Stomach (tissue), 9 donors: ENCODE data around the gene PRR5. TPM values are rescaled to one million over a fixed set of nuclear protein-coding genes. Genes with fewer than 3 reads are reported as not detected.

Source experiments
- DNase-seq, 2 donors: peaks; one replicate each; pipeline versions ENCODE4 v3.0.0 to v3.0.0-alpha.2; 2013 to 2019
- H3K27ac ChIP-seq, 5 donors: fragments of 200-600 bp in 4 of 5; sonication (generic) in 4 of 5; one replicate each; pipeline ENCODE4 v1.5.1; 2013 to 2019; ENCODE audit warnings: mild to moderate bottlenecking in 1 of 5, moderate library complexity in 1 of 5
- H3K27me3 ChIP-seq, 3 donors: fragments of 200-600 bp; sonication (generic); one replicate each; pipeline ENCODE4 v1.5.1; 2017 to 2019; ENCODE audit warnings: mixed run types in 1 of 3
- H3K36me3 ChIP-seq, 4 donors: fragments of 200-600 bp; sonication (generic); 1 replicate in 3 of 4; 2 replicates in 1 of 4; pipeline ENCODE4 v1.5.1; 2016 to 2019
- H3K4me1 ChIP-seq, 4 donors: fragments of 200-600 bp; sonication (generic); one replicate each; pipeline ENCODE4 v1.5.1; 2016 to 2019
- H3K4me3 ChIP-seq, 4 donors: fragments of 200-600 bp; sonication (generic) in 3 of 4; one replicate each; pipeline ENCODE4 v1.5.1; 2016 to 2019; ENCODE audit warnings: mild to moderate bottlenecking in 1 of 4
- H3K9me3 ChIP-seq, 4 donors: fragments of 200-600 bp; sonication (generic); one replicate each; pipeline ENCODE4 v1.5.1; 2016 to 2019
- EP300 ChIP-seq: sonication (generic); formaldehyde crosslinking; IDR thresholded peaks from one replicate; pipeline ENCODE4 v1.6.1; 2017; ENCODE audit warnings: antibody characterized with exemption
- POLR2A ChIP-seq, 4 donors: fragments of 450-650 bp; IDR thresholded peaks; one replicate each; pipeline ENCODE4 v1.6.1; 2016; ENCODE audit warnings: antibody characterized with exemption in 4 of 4, control low read depth in 2 of 4, mild to moderate bottlenecking in 1 of 4, moderate library complexity in 1 of 4
- POLR2AphosphoS5 ChIP-seq, 3 donors: sonication (generic); formaldehyde crosslinking; IDR thresholded peaks; one replicate each; pipeline ENCODE4 v1.6.1; 2016; ENCODE audit warnings: antibody characterized with exemption in 3 of 3
- WGBS, 5 donors: extraction: QIAGEN DNeasy Blood & Tissue Kit in 3 of 5; methylation state at CpG; one replicate each; pipeline versions ENCODE4 v1.1.5 to v1.1.7; 2013 to 2018; 5-methylcytosine and 5-hydroxymethylcytosine counted together
- intact Hi-C: fragments of 100-400 bp; cut with DNase I; formaldehyde crosslinking; loops from one replicate; pipeline ENCODE4 v1.15.1; 2023; ENCODE audit warnings: low total_unique reads
- polyA plus RNA-seq, 3 donors: library from polyadenylated mRNA; stranded (reverse); fragments of 200-250 nt; gene quantifications; one replicate each; pipeline ENCODE4 v1.2.3, GENCODE V29; 2013
- total RNA-seq, 5 donors: library from RNA; depleted of rRNA; stranded (reverse); fragments of >200 nt; gene quantifications; one replicate each; pipeline versions ENCODE4 v1.1.0 to v1.2.3, GENCODE V29; 2014 to 2016
- TF ChIP-seq, protein P1 (sequence below), 7 experiments: fragments of 450-650 bp in 4 of 7; fragments of 200-600 bp in 3 of 7; sonication (generic) in 3 of 7; IDR thresholded peaks; one replicate each; pipeline ENCODE4 v1.5.1; 2016 to 2019; ENCODE audit warnings: antibody characterized with exemption in 7 of 7, control low read depth in 2 of 7, mild to moderate bottlenecking in 1 of 7
- donor health status: healthy with polysubstance abuse.
- donor health status: Bipolar disorder and iron deficiency.
- donor health status: healthy.

Gene PRR5
- total and polyA plus RNA-seq, 8 donors: 8.3 to 36.5 (median 17.9) TPM; not detected in 1

DNA sequence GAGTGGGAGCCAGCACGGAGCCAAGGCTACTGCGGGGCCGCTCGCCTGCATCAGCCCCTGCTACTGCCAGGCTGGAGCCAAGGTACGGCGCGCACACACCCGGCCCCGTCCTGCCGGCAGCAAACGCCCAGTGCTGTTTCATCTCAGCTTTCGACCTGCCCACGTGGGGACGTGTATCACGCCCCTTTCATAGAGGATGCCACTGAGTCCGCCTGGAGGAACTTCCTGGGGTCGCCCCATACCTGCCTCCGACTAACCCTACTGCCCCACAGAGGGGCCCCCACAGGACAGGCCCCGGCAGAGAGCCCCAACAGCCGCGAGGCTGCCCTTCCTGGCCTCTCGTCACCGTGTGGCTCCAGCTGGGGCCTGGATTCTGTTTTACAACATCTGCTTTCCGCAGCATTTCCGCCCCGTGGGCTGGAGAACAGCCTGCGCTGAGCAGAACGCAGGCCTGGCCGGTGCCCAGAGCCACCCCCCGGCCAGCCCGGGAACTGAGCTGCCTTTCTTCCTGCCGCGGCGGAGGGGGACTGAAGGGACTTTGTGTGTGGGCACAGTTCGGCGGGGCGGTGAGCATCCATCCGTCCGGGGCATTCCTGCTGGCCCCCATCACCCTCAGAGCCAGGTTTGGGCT, 27.5 kb downstream of the PRR5 start:
- peak in 1 of 2 donors; percentile 92 for DNase-seq
- peaks cover 0 to 20% (median 17%) of the 10 kb centered on the region in 4 donors for H3K4me1 ChIP-seq
- intact Hi-C loops: no loop called here
- peaks cover 3 to 54% (median 52%) of the 10 kb centered on the region in 4 donors for H3K36me3 ChIP-seq
- H3K27ac ChIP-seq: peak overlapping the region in 4 of 5 donors; percentile 1 to 70 (median 66)
- H3K27me3 ChIP-seq: no peaks in the 10 kb centered on the region
- no peaks in the 10 kb centered on the region for H3K9me3 ChIP-seq
- no peak for TF ChIP-seq POLR2AphosphoS5 (IDR thresholded peaks at IDR 0.05)
- no peak for TF ChIP-seq POLR2A (IDR thresholded peaks at IDR 0.05)
- TF ChIP-seq, protein P1, sequence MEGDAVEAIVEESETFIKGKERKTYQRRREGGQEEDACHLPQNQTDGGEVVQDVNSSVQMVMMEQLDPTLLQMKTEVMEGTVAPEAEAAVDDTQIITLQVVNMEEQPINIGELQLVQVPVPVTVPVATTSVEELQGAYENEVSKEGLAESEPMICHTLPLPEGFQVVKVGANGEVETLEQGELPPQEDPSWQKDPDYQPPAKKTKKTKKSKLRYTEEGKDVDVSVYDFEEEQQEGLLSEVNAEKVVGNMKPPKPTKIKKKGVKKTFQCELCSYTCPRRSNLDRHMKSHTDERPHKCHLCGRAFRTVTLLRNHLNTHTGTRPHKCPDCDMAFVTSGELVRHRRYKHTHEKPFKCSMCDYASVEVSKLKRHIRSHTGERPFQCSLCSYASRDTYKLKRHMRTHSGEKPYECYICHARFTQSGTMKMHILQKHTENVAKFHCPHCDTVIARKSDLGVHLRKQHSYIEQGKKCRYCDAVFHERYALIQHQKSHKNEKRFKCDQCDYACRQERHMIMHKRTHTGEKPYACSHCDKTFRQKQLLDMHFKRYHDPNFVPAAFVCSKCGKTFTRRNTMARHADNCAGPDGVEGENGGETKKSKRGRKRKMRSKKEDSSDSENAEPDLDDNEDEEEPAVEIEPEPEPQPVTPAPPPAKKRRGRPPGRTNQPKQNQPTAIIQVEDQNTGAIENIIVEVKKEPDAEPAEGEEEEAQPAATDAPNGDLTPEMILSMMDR (IDR thresholded peaks at IDR 0.05): no peak
- no peak for TF ChIP-seq EP300
- WGBS, 5 donors: 60 to 80% (median 74%) methylated on average over 25 to 39 of the region's 39 CpGs
- peak overlapping the region in 2 of 4 donors; percentile 2 to 16 for H3K4me3 ChIP-seq

DNA sequence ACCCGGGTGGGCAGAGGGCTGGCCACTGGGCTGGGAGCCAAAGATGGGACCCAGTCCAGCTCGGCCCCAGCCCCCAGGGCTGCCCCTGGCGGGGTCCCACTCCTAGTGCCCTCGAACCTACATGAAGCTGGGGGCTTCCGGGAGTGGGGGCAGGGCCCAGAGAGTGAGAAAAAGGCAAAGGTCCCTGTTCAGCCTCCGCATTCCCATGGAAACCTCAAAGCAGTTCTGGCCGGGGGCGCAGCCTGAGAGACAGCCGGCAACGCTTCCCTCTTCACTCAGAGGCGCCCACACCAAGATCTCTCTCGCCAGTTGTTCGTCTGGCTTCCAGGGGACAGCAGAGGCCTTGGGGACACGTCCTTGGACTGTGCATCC, 28.0 kb downstream of the PRR5 start:
- Histone ChIP-seq H3K27ac (peak overlapping the region in 4 of 5 donors; percentile 1 to 70 (median 66)), H3K4me3 (no peak overlapping the region)
- WGBS, 5 donors: 64 to 74% (median 68%) methylated on average over 12 to 14 of the region's 14 CpGs

GRCh38 chr22:44730490-44731356, 28.7 kb downstream of the PRR5 start:
- Histone ChIP-seq H3K36me3 (peaks cover 3 to 44% (median 40%) of the 10 kb centered on the region in 4 donors), H3K9me3 (no peaks in the 10 kb centered on the region), H3K4me1 (peaks cover 0 to 21% (median 17%) of the 10 kb centered on the region in 4 donors), H3K27ac (peak overlapping the region in 1 of 5 donors; percentile 66), H3K4me3 (no peak overlapping the region), H3K27me3 (peaks cover 0 to 6% (median 0%) of the 10 kb centered on the region in 3 donors)
- 78 to 90% (median 85%) methylated on average over 9 to 19 of the region's 19 CpGs for WGBS, 5 donors
- DNase-seq: no peak
- TF ChIP-seq EP300: no peak
- TF ChIP-seq, protein P1 (IDR thresholded peaks at IDR 0.05): no peak
- TF ChIP-seq POLR2A (IDR thresholded peaks at IDR 0.05): no peak
- TF ChIP-seq POLR2AphosphoS5 (IDR thresholded peaks at IDR 0.05): no peak
- intact Hi-C loops: no loop called here

More for the DNA sequence above, 28.0 kb downstream of the PRR5 start:
- TF ChIP-seq EP300 (no peak), POLR2AphosphoS5 (IDR thresholded peaks at IDR 0.05) (no peak), POLR2A (IDR thresholded peaks at IDR 0.05) (no peak)
- TF ChIP-seq, protein P1 (IDR thresholded peaks at IDR 0.05): no peak
- intact Hi-C loops: no loop called here
- Histone ChIP-seq H3K27me3 (no peaks in the 10 kb centered on the region), H3K36me3 (peaks cover 3 to 51% (median 47%) of the 10 kb centered on the region in 4 donors), H3K9me3 (no peaks in the 10 kb centered on the region), H3K4me1 (peaks cover 0 to 20% (median 17%) of the 10 kb centered on the region in 4 donors)
- DNase-seq: peak in 1 of 2 donors; percentile 67

DNA sequence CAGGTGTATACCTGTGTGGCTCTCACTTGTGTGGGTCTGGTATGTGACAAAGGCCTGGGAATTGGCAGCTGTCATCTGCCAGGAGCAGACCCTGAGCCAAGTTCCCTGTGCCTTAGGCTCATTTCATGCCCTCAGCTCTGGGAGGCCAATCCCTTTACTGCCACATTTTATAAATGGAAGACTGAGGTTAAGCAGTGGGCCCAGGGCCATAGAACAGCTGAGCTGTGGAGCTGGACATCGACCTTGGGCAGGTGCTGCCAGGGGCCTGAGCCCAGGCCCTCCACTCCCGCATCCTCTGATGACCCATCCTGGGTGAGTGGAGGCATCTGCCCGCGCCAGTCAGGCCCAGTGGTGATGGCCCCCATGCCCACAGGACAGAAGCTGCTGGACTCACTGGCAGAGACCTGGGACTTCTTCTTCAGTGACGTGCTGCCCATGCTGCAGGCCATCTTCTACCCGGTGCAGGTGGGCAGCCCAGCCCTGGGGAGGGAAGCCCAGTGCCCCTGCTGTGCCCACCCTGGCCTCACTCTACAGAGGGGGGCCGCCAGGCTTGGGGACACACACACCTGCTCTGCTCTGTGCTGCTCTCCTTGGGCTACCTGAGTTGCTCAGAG, 29.5 kb downstream of the PRR5 start:
- H3K27me3 ChIP-seq: peaks cover 0 to 14% (median 0%) of the 10 kb centered on the region in 3 donors

More for the DNA sequence above, 29.5 kb downstream of the PRR5 start:
- H3K9me3 ChIP-seq: no peaks in the 10 kb centered on the region
- no peak overlapping the region for H3K27ac ChIP-seq
- no peak overlapping the region for H3K4me3 ChIP-seq
- peaks cover 3 to 36% (median 32%) of the 10 kb centered on the region in 4 donors for H3K36me3 ChIP-seq
- H3K4me1 ChIP-seq: peaks cover 0 to 28% (median 20%) of the 10 kb centered on the region in 4 donors
- TF ChIP-seq POLR2A (IDR thresholded peaks at IDR 0.05) (no peak), EP300 (no peak), POLR2AphosphoS5 (IDR thresholded peaks at IDR 0.05) (no peak)
- DNase-seq: no peak
- intact Hi-C loops: no loop called here
- WGBS, 5 donors: 81 to 100% (median 83%) methylated on average over 4 to 7 of the region's 7 CpGs
